GM19463 (cell line): ENCODE measurements around the gene OR10V1.

ENCODE experiments used
- ATAC-seq: cut with Tn5 transposase; IDR thresholded peaks from one replicate; pipeline ENCODE4 v1.9.1; 2021; ENCODE audit warnings: mild to moderate bottlenecking, moderate library complexity; ENCODE audit not compliant: unreplicated experiment

OR10V1 gene

DNA sequence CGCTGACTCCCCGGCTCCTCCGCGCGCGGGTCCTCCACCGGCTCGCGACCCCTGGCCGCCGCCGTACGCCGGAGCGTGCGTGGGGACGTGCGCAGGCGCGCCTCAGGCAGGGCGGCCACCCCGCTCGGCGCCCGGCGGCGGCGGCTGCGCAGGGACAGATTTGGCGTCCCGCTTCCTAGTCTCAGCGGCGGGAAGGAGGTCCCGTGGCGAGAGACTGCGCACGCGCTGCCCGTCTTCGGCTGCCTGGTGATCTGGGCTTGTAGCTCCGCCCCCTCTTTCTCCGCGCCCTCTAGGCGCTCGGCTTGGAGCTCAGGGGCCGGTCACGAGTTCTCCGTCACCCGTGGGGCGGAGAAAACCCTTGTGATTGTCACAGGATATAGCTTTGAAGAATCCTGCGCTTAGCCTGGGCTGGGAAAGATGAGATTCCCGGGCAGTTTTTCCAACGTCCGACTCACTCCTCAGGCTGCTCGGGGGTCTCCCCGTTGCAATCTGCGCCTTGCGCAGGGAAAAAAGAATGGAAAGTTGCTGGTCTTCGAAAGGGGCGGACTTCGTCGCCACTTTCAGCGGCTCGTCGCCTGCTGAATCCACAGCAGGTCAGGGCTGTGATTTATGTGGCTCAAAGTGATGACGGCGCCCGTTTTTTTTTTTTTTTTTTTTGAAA lies 44.6 kb downstream of the OR10V1 start, which contains the start of gene PATL1:
Gene PATL1, minus strand, starts transcription at position 88 of the 661 bp plus-strand sequence. CDS start 142 bp downstream, outside the sequence.
- ATAC-seq, result peak; percentile 89

DNA sequence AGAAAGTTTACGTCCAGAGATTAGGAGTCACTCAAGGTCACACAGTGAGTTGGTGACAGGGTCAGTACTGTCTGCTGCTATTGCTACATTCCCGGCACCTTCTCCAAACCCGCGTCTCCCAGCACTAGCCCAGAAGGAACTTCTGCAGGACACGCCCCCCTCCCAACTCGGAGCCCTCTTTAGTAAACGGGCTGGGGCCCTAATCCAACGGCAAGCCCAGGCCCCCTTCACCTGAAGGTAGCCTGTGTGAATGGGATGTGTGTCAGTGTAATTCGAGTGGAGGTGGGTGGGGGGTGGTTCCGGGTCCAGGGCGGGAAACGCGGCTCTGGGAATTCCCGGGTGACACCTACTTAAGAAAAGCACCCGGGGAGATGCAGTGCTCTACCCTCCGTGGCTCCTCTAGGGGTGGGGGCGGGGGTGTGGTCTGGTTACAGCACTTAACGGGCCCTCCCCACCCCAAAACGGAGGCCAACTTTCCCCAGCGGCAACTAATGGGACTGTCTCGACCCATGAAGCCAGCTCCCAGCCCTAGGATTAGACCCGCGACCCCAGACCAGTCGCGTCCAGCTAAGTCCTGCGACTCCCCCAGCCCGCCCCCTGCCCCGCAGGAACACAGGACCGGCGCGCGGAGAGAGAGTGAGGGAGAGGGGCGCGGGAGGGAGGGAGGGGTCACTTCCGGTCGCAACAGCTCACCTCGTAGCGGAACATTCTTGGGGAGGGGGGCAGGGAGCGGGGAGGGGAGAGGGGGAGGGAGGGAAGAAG lies 45.3 kb downstream of the OR10V1 start:
- peak; percentile 28 for ATAC-seq

DNA sequence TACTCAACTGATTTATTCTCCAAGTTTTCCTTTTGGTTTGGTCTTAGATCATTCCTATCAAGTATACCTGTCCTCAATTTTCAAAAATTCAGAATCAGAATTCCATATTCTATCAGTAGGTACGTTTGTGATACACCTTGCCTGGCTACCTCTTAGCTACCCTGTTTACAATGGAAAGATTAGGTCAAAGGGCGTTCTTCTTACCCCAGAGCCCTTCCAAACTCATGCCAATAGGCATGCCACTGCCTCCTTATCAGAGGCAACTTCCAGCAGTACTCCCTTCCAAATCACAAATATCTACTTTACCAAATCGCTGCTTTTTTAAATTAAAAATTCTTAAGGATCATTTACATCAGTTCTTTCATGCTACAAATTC lies 45.8 kb downstream of the OR10V1 start:
- no peak for ATAC-seq

DNA sequence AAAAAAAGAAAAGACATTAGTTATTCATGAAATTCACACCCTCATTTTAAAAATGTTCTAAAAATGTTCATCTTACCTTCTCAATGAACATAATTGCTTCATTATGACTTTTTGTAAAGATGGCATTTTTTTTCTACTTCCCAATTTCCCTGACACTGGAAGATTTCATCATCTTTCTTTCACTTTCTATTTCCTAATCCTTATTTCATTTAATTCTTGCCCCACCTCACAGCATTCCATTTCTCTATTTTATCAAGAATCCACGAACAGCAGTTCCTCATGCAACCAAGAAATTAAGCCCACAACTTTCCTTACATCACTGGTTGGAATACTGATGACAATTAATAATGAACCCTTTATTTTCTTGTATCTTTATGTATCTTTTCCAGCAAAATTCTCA lies 46.7 kb downstream of the OR10V1 start:
- ATAC-seq, result no peak
